ENCODE results near the gene LRRC46.

LRRC46 gene

GRCh38 chr17:47820033-47820789, 11.3 kb upstream of the LRRC46 start:
- no peak overlapping the region for H3K4me3 ChIP-seq (ENCODE audit: control insufficient read depth, low read depth, low read length)
- no peak for TF ChIP-seq CTCF (IDR thresholded peaks at IDR 0.05; ENCODE audit: control insufficient read depth, insufficient read depth, low read depth, low read length, missing control alignments)
- DNase-seq (ENCODE audit: low read depth) = no peak

- no peak for DNase-seq (ENCODE audit: low read depth)
- peak overlapping the region; percentile 81 for H3K4me3 ChIP-seq (ENCODE audit: control insufficient read depth, low read depth, low read length)
- no peak for TF ChIP-seq CTCF (IDR thresholded peaks at IDR 0.05; ENCODE audit: control insufficient read depth, insufficient read depth, low read depth, low read length, missing control alignments)
Observed at GRCh38 chr17:47821031-47821423, 10.4 kb upstream of the LRRC46 start.

GRCh38 chr17:47821424-47822391, 9.8 kb upstream of the LRRC46 start, which contains the start of gene OSBPL7:
TSS of gene OSBPL7 (minus strand) at chr17:47821794. CDS start at chr17:47820278, 1,516 bp downstream.
- peak; percentile 5 for TF ChIP-seq CTCF (IDR thresholded peaks at IDR 0.05; ENCODE audit: control insufficient read depth, insufficient read depth, low read depth, low read length, missing control alignments)
- no peak for DNase-seq (ENCODE audit: low read depth)
- peak within 1 kb of the TSS; percentile 81 for H3K4me3 ChIP-seq (ENCODE audit: control insufficient read depth, low read depth, low read length)

GRCh38 chr17:47822785-47823184, 8.7 kb upstream of the LRRC46 start:
- TF ChIP-seq CTCF (IDR thresholded peaks at IDR 0.05; ENCODE audit: control insufficient read depth, insufficient read depth, low read depth, low read length, missing control alignments) = no peak
- no peak for DNase-seq (ENCODE audit: low read depth)
- no peak overlapping the region for H3K4me3 ChIP-seq (ENCODE audit: control insufficient read depth, low read depth, low read length)

GRCh38 chr17:47823519-47823918, 8.0 kb upstream of the LRRC46 start:
- no peak for DNase-seq (ENCODE audit: low read depth)
- H3K4me3 ChIP-seq (ENCODE audit: control insufficient read depth, low read depth, low read length) = no peak overlapping the region
- TF ChIP-seq CTCF (IDR thresholded peaks at IDR 0.05; ENCODE audit: control insufficient read depth, insufficient read depth, low read depth, low read length, missing control alignments) = no peak

GRCh38 chr17:47829870-47830269, 1.6 kb upstream of the LRRC46 start:
- no peak overlapping the region for H3K4me3 ChIP-seq (ENCODE audit: control insufficient read depth, low read depth, low read length)
- DNase-seq (ENCODE audit: low read depth) = no peak
- no peak for TF ChIP-seq CTCF (IDR thresholded peaks at IDR 0.05; ENCODE audit: control insufficient read depth, insufficient read depth, low read depth, low read length, missing control alignments)

All from AG09309 (cell line).